GM23338 (cell line): Measurements from ENCODE around the gene CDKAL1. TPM values are rescaled to one million over a fixed set of nuclear protein-coding genes. Genes with fewer than 3 reads are reported as not detected.

Source experiments
- ATAC-seq: fragments of 200-7000 bp; cut with Tn5 transposase; 3 replicates; pipeline ENCODE4 v1.9.1; 2020
- DNase-seq: peaks from one replicate; pipeline ENCODE4 v3.0.0-alpha.2; 2015; ENCODE audit warnings: low spot score
- H2AFZ ChIP-seq: fragments of 200-600 bp; sonication (generic); 2 replicates; pipeline ENCODE4 v1.8.0; 2016; ENCODE audit warnings: antibody characterized with exemption, mild to moderate bottlenecking, moderate library complexity
- H3F3A ChIP-seq: fragments of 200-600 bp; sonication (generic); replicated peaks from 2 replicates; pipeline ENCODE4 v1.8.0; 2017; ENCODE audit warnings: antibody characterized with exemption, mixed run types, low read depth
- H3K27ac ChIP-seq: fragments of 200-600 bp; sonication (generic); 2 replicates; pipeline ENCODE4 v1.6.1; 2016; ENCODE audit warnings: low read depth
- H3K27me3 ChIP-seq: fragments of 200-600 bp; sonication (generic); 2 replicates; pipeline ENCODE4 v1.8.0; 2016; ENCODE audit warnings: mild to moderate bottlenecking, mixed run types, moderate library complexity; ENCODE audit not compliant: insufficient read depth
- H3K36me3 ChIP-seq: fragments of 200-600 bp; sonication (generic); 2 replicates; pipeline ENCODE4 v1.8.0; 2016; ENCODE audit warnings: mild to moderate bottlenecking; ENCODE audit not compliant: insufficient read depth
- H3K4me1 ChIP-seq: fragments of 200-600 bp; sonication (generic); 2 replicates; pipeline ENCODE4 v1.8.0; 2016; ENCODE audit warnings: mild to moderate bottlenecking, moderate library complexity; ENCODE audit not compliant: insufficient read depth
- H3K4me2 ChIP-seq: fragments of 200-600 bp; sonication (generic); 2 replicates; pipeline ENCODE4 v1.7.1; 2017; ENCODE audit warnings: mixed run types
- H3K4me3 ChIP-seq: fragments of 200-600 bp; sonication (generic); 2 replicates; pipeline ENCODE4 v1.6.1; 2016; ENCODE audit warnings: mixed run types
- H3K79me2 ChIP-seq: fragments of 200-600 bp; sonication (generic); replicated peaks from 2 replicates; pipeline ENCODE4 v1.8.0; 2017; ENCODE audit warnings: mild to moderate bottlenecking; ENCODE audit not compliant: insufficient read depth
- H3K9me2 ChIP-seq: fragments of 200-600 bp; sonication (generic); 2 replicates; pipeline ENCODE4 v1.8.0; 2017; ENCODE audit not compliant: insufficient read depth
- H4K20me1 ChIP-seq: fragments of 200-600 bp; sonication (generic); replicated peaks from 2 replicates; pipeline ENCODE4 v1.8.0; 2017; ENCODE audit warnings: mild to moderate bottlenecking; ENCODE audit not compliant: insufficient read depth
- H3K27ac Mint-ChIP-seq: 2 replicates; pipeline ENCODE4 v1.8.0; 2020; ENCODE audit warnings: inconsistent platforms, mild to moderate bottlenecking, moderate library complexity, mixed read lengths
- H3K27me3 Mint-ChIP-seq: 3 replicates; pipeline ENCODE4 v1.8.0; 2022; ENCODE audit warnings: low read depth, mild to moderate bottlenecking, moderate library complexity, mixed read lengths, inconsistent platforms; ENCODE audit not compliant: insufficient read depth, poor library complexity
- H3K36me3 Mint-ChIP-seq: 3 replicates; pipeline ENCODE4 v1.8.0; 2021; ENCODE audit warnings: low read depth, mild to moderate bottlenecking, inconsistent platforms, moderate library complexity, mixed read lengths
- H3K4me1 Mint-ChIP-seq: 3 replicates; pipeline ENCODE4 v1.8.0; 2020; ENCODE audit warnings: mild to moderate bottlenecking, inconsistent platforms, mixed read lengths
- H3K4me3 Mint-ChIP-seq: 3 replicates; pipeline ENCODE4 v1.8.0; 2021; ENCODE audit warnings: moderate library complexity, mild to moderate bottlenecking, inconsistent platforms, mixed read lengths
- H3K9me3 Mint-ChIP-seq: 3 replicates; pipeline ENCODE4 v1.8.0; 2020; ENCODE audit warnings: moderate library complexity, mild to moderate bottlenecking, inconsistent platforms, mixed read lengths
- CREB1 ChIP-seq: fragments of 250-450 bp; sonication (Bioruptor Pico); IDR thresholded peaks from 2 replicates; pipeline ENCODE4 v1.5.0; 2020; ENCODE audit warnings: low read depth, mild to moderate bottlenecking, moderate library complexity
- CTCF ChIP-seq, 2 experiments: fragments of 200-600 bp in 1 of 2; sonication (generic) in 1 of 2; conservative IDR thresholded peaks; 2 replicates each; pipeline versions ENCODE4 v1.5.1 to v1.6.1; 2016 to 2017; ENCODE audit warnings: antibody characterized with exemption in 2 of 2, low read depth in 2 of 2, mild to moderate bottlenecking in 2 of 2, moderate library complexity in 1 of 2
- EZH2 ChIP-seq: fragments of 200-600 bp; sonication (generic); IDR thresholded peaks from one replicate; pipeline ENCODE4 v1.8.0; 2017; ENCODE audit warnings: antibody characterized with exemption, mild to moderate bottlenecking, low read depth; ENCODE audit not compliant: unreplicated experiment
- EZH2phosphoT487 ChIP-seq: fragments of 200-600 bp; sonication (generic); IDR thresholded peaks from one replicate; pipeline ENCODE4 v1.8.1; 2018; ENCODE audit warnings: antibody characterized with exemption; ENCODE audit not compliant: unreplicated experiment
- JUNB ChIP-seq: IDR thresholded peaks from one replicate; pipeline ENCODE4 v1.6.1; 2016; ENCODE audit warnings: antibody characterized with exemption; ENCODE audit not compliant: unreplicated experiment
- NANOG ChIP-seq: IDR thresholded peaks from 2 replicates; pipeline ENCODE4 v1.6.1; 2016; ENCODE audit warnings: antibody characterized with exemption, borderline replicate concordance
- POLR2AphosphoS5 ChIP-seq: IDR thresholded peaks from 2 replicates; pipeline ENCODE4 v1.6.1; 2016; ENCODE audit warnings: antibody characterized with exemption, low read depth
- STAT1 ChIP-seq: IDR thresholded peaks from one replicate; pipeline ENCODE4 v1.6.1; 2016; ENCODE audit warnings: antibody characterized with exemption; ENCODE audit not compliant: unreplicated experiment
- ZNF114 ChIP-seq: fragments of 250-450 bp; sonication (Bioruptor Pico); IDR thresholded peaks from 2 replicates; pipeline ENCODE4 v1.5.0; 2020; ENCODE audit warnings: mild to moderate bottlenecking, moderate library complexity
- ZNF331 ChIP-seq: fragments of 250-450 bp; sonication (Bioruptor Pico); IDR thresholded peaks from 2 replicates; pipeline ENCODE4 v1.5.0; 2020; ENCODE audit warnings: low read depth, mild to moderate bottlenecking, moderate library complexity
- ZNF462 ChIP-seq: fragments of 250-450 bp; sonication (Bioruptor Pico); IDR thresholded peaks from 2 replicates; pipeline ENCODE4 v1.5.0; 2020; ENCODE audit warnings: mild to moderate bottlenecking, moderate library complexity
- polyA plus RNA-seq: library from polyadenylated mRNA; unstranded; fragments of >200 nt; fragmentation: Nextera tagmentation; extraction: Ambion mirVana; gene quantifications from 2 replicates; pipeline ENCODE4 v1.2.1, GENCODE V29; 2016
- total RNA-seq: library from RNA; depleted of rRNA; stranded (reverse); fragments of >200 nt; shearing (Covaris generic); gene quantifications from 2 replicates; pipeline ENCODE4 v1.2.3, GENCODE V29; 2014
- TF ChIP-seq, protein P1 (sequence below): IDR thresholded peaks from one replicate; pipeline ENCODE4 v1.6.1; 2018; ENCODE audit warnings: antibody characterized with exemption; ENCODE audit not compliant: unreplicated experiment
- TF ChIP-seq, protein P2 (sequence below): IDR thresholded peaks from 2 replicates; pipeline ENCODE4 v1.6.1; 2016; ENCODE audit warnings: antibody characterized with exemption

CDKAL1 gene
- total and polyA plus RNA-seq, 2 experiments from 2014 or later: 17.8 to 35.0 TPM

DNA sequence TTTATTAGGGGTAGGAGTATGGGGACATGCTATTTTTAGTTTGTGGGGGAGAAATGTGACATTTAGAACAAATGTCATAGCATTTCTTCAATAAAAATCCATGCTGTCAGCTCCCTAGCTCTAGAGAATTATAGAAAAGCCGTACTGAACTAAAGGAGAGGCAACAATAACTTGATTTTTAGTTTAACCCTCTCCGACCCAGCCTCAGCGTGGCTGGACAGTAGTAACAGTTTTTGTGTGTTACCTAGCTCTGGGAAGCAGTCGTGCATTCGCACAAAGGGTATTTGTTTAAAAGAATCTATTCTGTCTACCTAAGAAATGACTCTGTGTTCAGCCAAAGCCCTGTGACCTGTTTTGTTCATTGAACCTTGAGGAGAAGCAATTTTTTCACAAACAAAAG lies 616.9 kb downstream of the CDKAL1 start:
- Histone ChIP-seq H3K4me1 (peaks cover 4% of the 10 kb centered on the region; the same call in 1 of the 2 replicates), H3K27me3 (no peaks in the 10 kb centered on the region), H3F3A (no peaks in the 10 kb centered on the region), H3K79me2 (no peaks in the 10 kb centered on the region), H4K20me1 (no peaks in the 10 kb centered on the region), H3K27ac (no peak overlapping the region), H3K4me2 (no peak overlapping the region), H3K4me3 (no peak overlapping the region), H3K9me2 (no peaks in the 10 kb centered on the region), H3K36me3 (no peaks in the 10 kb centered on the region), H2AFZ (no peak overlapping the region)
- H3K27me3 Mint-ChIP-seq: no peaks in the 10 kb centered on the region
- H3K4me3 Mint-ChIP-seq: no peak overlapping the region
- H3K36me3 Mint-ChIP-seq: no peaks in the 10 kb centered on the region
- H3K27ac Mint-ChIP-seq: no peak overlapping the region
- H3K9me3 Mint-ChIP-seq: no peaks in the 10 kb centered on the region
- DNase-seq: no peak
- TF ChIP-seq ZNF462 (CRISPR knock-in tag) (no peak), CREB1 (no peak), CTCF (conservative IDR thresholded peaks at IDR 0.05; ENCODE audit: low read depth in 2 of 2) (no peak), ZNF331 (CRISPR knock-in tag) (no peak), NANOG (no peak), POLR2AphosphoS5 (no peak), EZH2 (no peak), ZNF114 (CRISPR knock-in tag) (no peak), JUNB (no peak), STAT1 (no peak), EZH2phosphoT487 (no peak)
- TF ChIP-seq, protein P1, sequence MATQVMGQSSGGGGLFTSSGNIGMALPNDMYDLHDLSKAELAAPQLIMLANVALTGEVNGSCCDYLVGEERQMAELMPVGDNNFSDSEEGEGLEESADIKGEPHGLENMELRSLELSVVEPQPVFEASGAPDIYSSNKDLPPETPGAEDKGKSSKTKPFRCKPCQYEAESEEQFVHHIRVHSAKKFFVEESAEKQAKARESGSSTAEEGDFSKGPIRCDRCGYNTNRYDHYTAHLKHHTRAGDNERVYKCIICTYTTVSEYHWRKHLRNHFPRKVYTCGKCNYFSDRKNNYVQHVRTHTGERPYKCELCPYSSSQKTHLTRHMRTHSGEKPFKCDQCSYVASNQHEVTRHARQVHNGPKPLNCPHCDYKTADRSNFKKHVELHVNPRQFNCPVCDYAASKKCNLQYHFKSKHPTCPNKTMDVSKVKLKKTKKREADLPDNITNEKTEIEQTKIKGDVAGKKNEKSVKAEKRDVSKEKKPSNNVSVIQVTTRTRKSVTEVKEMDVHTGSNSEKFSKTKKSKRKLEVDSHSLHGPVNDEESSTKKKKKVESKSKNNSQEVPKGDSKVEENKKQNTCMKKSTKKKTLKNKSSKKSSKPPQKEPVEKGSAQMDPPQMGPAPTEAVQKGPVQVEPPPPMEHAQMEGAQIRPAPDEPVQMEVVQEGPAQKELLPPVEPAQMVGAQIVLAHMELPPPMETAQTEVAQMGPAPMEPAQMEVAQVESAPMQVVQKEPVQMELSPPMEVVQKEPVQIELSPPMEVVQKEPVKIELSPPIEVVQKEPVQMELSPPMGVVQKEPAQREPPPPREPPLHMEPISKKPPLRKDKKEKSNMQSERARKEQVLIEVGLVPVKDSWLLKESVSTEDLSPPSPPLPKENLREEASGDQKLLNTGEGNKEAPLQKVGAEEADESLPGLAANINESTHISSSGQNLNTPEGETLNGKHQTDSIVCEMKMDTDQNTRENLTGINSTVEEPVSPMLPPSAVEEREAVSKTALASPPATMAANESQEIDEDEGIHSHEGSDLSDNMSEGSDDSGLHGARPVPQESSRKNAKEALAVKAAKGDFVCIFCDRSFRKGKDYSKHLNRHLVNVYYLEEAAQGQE: no peak
- TF ChIP-seq, protein P2, sequence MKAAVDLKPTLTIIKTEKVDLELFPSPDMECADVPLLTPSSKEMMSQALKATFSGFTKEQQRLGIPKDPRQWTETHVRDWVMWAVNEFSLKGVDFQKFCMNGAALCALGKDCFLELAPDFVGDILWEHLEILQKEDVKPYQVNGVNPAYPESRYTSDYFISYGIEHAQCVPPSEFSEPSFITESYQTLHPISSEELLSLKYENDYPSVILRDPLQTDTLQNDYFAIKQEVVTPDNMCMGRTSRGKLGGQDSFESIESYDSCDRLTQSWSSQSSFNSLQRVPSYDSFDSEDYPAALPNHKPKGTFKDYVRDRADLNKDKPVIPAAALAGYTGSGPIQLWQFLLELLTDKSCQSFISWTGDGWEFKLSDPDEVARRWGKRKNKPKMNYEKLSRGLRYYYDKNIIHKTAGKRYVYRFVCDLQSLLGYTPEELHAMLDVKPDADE: no peak
- ATAC-seq: no peak
- H3K4me1 Mint-ChIP-seq: peaks cover 15% of the 10 kb centered on the region
